IPS-15b (cell line): Measurements from ENCODE around the gene RALB.
"Not testable (repeated sequence)": the region's sequence is repeated elsewhere in the genome, so short reads cannot be mapped to it uniquely, and the experiment has no call there.

Experiments
- H3K27me3 ChIP-seq: one replicate; pipeline ENCODE4 v1.6.1; 2013; ENCODE audit warnings: low read length; ENCODE audit not compliant: control insufficient read depth, insufficient read depth
- H3K36me3 ChIP-seq: one replicate; pipeline ENCODE4 v1.6.1; 2013; ENCODE audit warnings: low read length; ENCODE audit not compliant: control insufficient read depth, insufficient read depth
- H3K4me1 ChIP-seq: one replicate; pipeline ENCODE4 v1.6.1; 2013; ENCODE audit warnings: mild to moderate bottlenecking, low read length; ENCODE audit not compliant: control insufficient read depth, insufficient read depth
- H3K4me3 ChIP-seq: one replicate; pipeline ENCODE4 v1.5.1; 2013; ENCODE audit warnings: low read depth, low read length
- H3K9ac ChIP-seq: one replicate; pipeline ENCODE4 v1.6.1; 2013; ENCODE audit warnings: low read depth, mild to moderate bottlenecking, low read length
- H3K9me3 ChIP-seq: one replicate; pipeline ENCODE4 v1.6.1; 2013; ENCODE audit warnings: mild to moderate bottlenecking, low read length; ENCODE audit not compliant: control insufficient read depth, insufficient read depth

Gene RALB

GRCh38 chr2:120227111-120227991 lies 25.3 kb upstream of the RALB start:
- Histone ChIP-seq H3K9me3 (peaks cover 2% of the 10 kb centered on the region), H3K4me3 (no peak overlapping the region), H3K27me3 (peaks cover 41% of the 10 kb centered on the region), H3K36me3 (peaks cover 1% of the 10 kb centered on the region), H3K4me1 (peaks cover 5% of the 10 kb centered on the region), H3K9ac (no peak overlapping the region)

- H3K9me3 ChIP-seq, result no peaks in the 10 kb centered on the region
- peaks cover 38% of the 10 kb centered on the region for H3K27me3 ChIP-seq
- H3K36me3 ChIP-seq, result no peaks in the 10 kb centered on the region
- peaks cover 3% of the 10 kb centered on the region for H3K4me1 ChIP-seq
- no peak overlapping the region for H3K9ac ChIP-seq
- H3K4me3 ChIP-seq, result no peak overlapping the region
These were observed 24.1 kb upstream of the RALB start for GRCh38 chr2:120228503-120228902.

GRCh38 chr2:120229341-120229740 lies 23.3 kb upstream of the RALB start:
- H3K36me3 ChIP-seq, result no peaks in the 10 kb centered on the region
- no peaks in the 10 kb centered on the region for H3K9me3 ChIP-seq
- H3K4me1 ChIP-seq, result no peaks in the 10 kb centered on the region
- no peak overlapping the region for H3K4me3 ChIP-seq
- peaks cover 31% of the 10 kb centered on the region for H3K27me3 ChIP-seq
- no peak overlapping the region for H3K9ac ChIP-seq

- no peak overlapping the region for H3K4me3 ChIP-seq
- H3K9ac ChIP-seq, result no peak overlapping the region
- no peaks in the 10 kb centered on the region for H3K36me3 ChIP-seq
- H3K4me1 ChIP-seq, result no peaks in the 10 kb centered on the region
- no peaks in the 10 kb centered on the region for H3K9me3 ChIP-seq
- H3K27me3 ChIP-seq, result peaks cover 19% of the 10 kb centered on the region
These were observed 21.9 kb upstream of the RALB start for GRCh38 chr2:120230515-120231471.

DNA sequence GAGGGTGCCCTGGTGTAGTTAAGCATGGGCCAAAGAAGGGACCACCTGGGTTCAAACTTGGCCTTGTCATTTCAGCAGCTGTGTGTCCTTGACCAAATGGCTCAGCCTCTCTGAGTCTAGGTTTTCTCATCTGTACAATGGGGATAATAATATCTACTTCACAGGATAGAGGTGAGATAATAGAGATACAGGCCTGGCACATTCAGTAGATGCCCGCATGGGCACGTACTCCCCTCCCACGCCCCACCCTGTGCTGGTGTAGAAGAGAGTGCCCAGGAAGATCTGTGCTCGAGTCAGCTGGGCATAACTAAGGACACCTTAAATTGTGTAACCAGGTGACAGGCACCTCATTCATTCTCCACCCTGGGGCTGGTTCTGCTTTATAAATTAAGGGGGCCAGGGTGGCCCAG lies 21.1 kb upstream of the RALB start:
- H3K36me3 ChIP-seq, result no peaks in the 10 kb centered on the region
- H3K27me3 ChIP-seq, result peaks cover 11% of the 10 kb centered on the region
- H3K4me3 ChIP-seq, result no peak overlapping the region
- H3K9me3 ChIP-seq, result no peaks in the 10 kb centered on the region
- H3K9ac ChIP-seq, result no peak overlapping the region
- H3K4me1 ChIP-seq, result no peaks in the 10 kb centered on the region

GRCh38 chr2:120231974-120232635 lies 20.5 kb upstream of the RALB start:
- no peaks in the 10 kb centered on the region for H3K9me3 ChIP-seq
- H3K27me3 ChIP-seq, result peaks cover 11% of the 10 kb centered on the region
- no peaks in the 10 kb centered on the region for H3K4me1 ChIP-seq
- no peak overlapping the region for H3K9ac ChIP-seq
- no peaks in the 10 kb centered on the region for H3K36me3 ChIP-seq
- no peak overlapping the region for H3K4me3 ChIP-seq

- peaks cover 2% of the 10 kb centered on the region for H3K4me1 ChIP-seq
- H3K36me3 ChIP-seq, result no peaks in the 10 kb centered on the region
- H3K4me3 ChIP-seq, result no peak overlapping the region
- H3K9me3 ChIP-seq, result no peaks in the 10 kb centered on the region
- H3K27me3 ChIP-seq, result peaks cover 2% of the 10 kb centered on the region
- H3K9ac ChIP-seq, result no peak overlapping the region
These were observed 19.4 kb upstream of the RALB start for GRCh38 chr2:120233292-120233691.

- H3K4me1 ChIP-seq, H3K27me3 ChIP-seq, H3K9me3 ChIP-seq, H3K9ac ChIP-seq, H3K4me3 ChIP-seq, H3K36me3 ChIP-seq: not testable (repeated sequence)
These were observed 17.5 kb upstream of the RALB start for GRCh38 chr2:120235158-120235557.

DNA sequence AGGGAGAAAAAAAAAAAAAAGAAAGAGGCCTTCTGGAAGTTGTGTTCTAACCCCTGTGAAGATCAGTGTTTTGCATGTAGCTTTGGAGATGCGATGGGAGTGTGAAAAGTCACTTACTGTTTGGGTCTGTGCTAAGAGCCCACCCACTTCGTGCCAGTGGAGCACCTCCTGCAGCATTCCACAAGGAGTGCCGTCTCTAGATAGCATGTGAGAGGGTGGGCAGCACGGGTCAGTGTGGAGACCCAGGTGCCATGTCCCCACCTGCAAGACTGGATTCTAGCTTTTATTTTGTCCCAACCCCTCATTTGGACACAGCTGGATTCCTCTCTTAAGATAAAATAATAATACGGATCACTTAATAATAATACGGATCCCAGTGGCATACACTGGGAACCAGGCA lies 17.0 kb upstream of the RALB start:
- Histone ChIP-seq H3K9me3 (no peaks in the 10 kb centered on the region), H3K27me3 (peaks cover 6% of the 10 kb centered on the region), H3K4me1 (peaks cover 2% of the 10 kb centered on the region), H3K9ac (no peak overlapping the region), H3K4me3 (no peak overlapping the region), H3K36me3 (no peaks in the 10 kb centered on the region)

DNA sequence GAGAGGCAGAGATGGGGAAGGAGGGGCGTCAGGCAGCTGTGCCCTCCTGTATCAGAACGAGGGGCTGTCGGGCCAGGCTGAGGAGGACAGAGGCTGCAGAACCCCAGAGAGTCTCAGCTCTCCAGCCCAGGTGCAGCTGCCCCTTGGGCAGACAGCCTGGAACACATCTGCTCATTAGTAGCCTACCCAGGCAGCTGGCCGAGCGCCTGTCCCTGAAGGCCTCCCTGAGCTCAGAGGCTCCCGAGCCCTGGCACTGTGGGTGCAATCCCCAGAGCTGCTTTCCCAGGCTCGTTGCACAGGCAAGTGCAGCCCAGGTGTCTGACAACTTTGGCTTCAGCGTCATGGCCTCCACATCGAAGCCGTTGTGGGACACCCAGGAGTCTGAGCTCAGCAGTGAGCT lies 16.3 kb upstream of the RALB start:
- H3K36me3 ChIP-seq, result no peaks in the 10 kb centered on the region
- no peak overlapping the region for H3K9ac ChIP-seq
- H3K4me1 ChIP-seq, result peaks cover 2% of the 10 kb centered on the region
- peaks cover 6% of the 10 kb centered on the region for H3K27me3 ChIP-seq
- H3K4me3 ChIP-seq, result no peak overlapping the region
- no peaks in the 10 kb centered on the region for H3K9me3 ChIP-seq

- Histone ChIP-seq H3K4me3 (no peak overlapping the region), H3K9ac (no peak overlapping the region), H3K27me3 (peaks cover 6% of the 10 kb centered on the region), H3K9me3 (no peaks in the 10 kb centered on the region), H3K36me3 (no peaks in the 10 kb centered on the region), H3K4me1 (peaks cover 2% of the 10 kb centered on the region)
These were observed 15.9 kb upstream of the RALB start for GRCh38 chr2:120236791-120237190.
